Activated CD8-positive, alpha-beta memory T cell treated with anti-CD3 and anti-CD28 coated beads, Interleukin-2, amount 10 ng/mL, durations not matched to agents 7 days and 5 days (primary cell): ENCODE measurements around the gene PARD6G. TPM values are rescaled to one million over a fixed set of nuclear protein-coding genes. Genes with fewer than 3 reads are reported as not detected.

Experiments used
- ATAC-seq: fragments of 150-1000 bp; cut with Tn5 transposase; one replicate; pipeline ENCODE4 v1.10.0; 2021; ENCODE audit warnings: moderate library complexity
- CTCF ChIA-PET: fragments of 350-600 bp; sonication (Branson Sonifier 250); formaldehyde crosslinking; loops from one replicate; lab custom pipeline; 2021; ENCODE audit warnings: antibody characterized with exemption; lab: Charles Lee
- DNase-seq: peaks from one replicate; pipeline ENCODE4 v3.0.0-alpha.2; 2020
- H3K27ac Mint-ChIP-seq: one replicate; pipeline ENCODE4 v1.8.0; 2021; ENCODE audit warnings: mild to moderate bottlenecking, mixed read lengths
- H3K27me3 Mint-ChIP-seq: one replicate; pipeline ENCODE4 v1.8.0; 2021; ENCODE audit warnings: mixed read lengths
- H3K36me3 Mint-ChIP-seq: one replicate; pipeline ENCODE4 v1.8.0; 2021; ENCODE audit warnings: mild to moderate bottlenecking, mixed read lengths
- H3K4me1 Mint-ChIP-seq: one replicate; pipeline ENCODE4 v1.8.0; 2021; ENCODE audit warnings: mixed read lengths
- H3K4me3 Mint-ChIP-seq: one replicate; pipeline ENCODE4 v1.8.0; 2021; ENCODE audit warnings: mild to moderate bottlenecking, moderate library complexity, mixed read lengths
- H3K9me3 Mint-ChIP-seq: one replicate; pipeline ENCODE4 v1.8.0; 2022; ENCODE audit warnings: low read depth, mixed read lengths
- total RNA-seq, 2 experiments: library from RNA; stranded (reverse); gene quantifications; one replicate each; pipeline ENCODE4 v1.2.3, GENCODE V29; 2021

PARD6G gene
- total RNA-seq, 2 experiments from 2014 or later: 0.41 to 0.98 TPM

- no peak for DNase-seq
- Mint-ChIP-seq H3K4me1 (peaks cover 9% of the 10 kb centered on the region), H3K4me3 (no peak overlapping the region), H3K27ac (no peak overlapping the region), H3K36me3 (no peaks in the 10 kb centered on the region), H3K27me3 (peaks cover 48% of the 10 kb centered on the region), H3K9me3 (peaks cover 4% of the 10 kb centered on the region)
- ATAC-seq: no peak
- CTCF ChIA-PET: no interaction called here
Observed at GRCh38 chr18:80187956-80188642, 59.2 kb downstream of the PARD6G start.

GRCh38 chr18:80185545-80185944 is 61.8 kb downstream of the PARD6G start:
- Mint-ChIP-seq H3K27me3 (peaks cover 41% of the 10 kb centered on the region), H3K27ac (no peak overlapping the region), H3K9me3 (peaks cover 4% of the 10 kb centered on the region), H3K4me3 (no peak overlapping the region), H3K4me1 (no peaks in the 10 kb centered on the region), H3K36me3 (no peaks in the 10 kb centered on the region)
- DNase-seq: no peak
- ATAC-seq: no peak
- CTCF ChIA-PET: interaction anchor here (1.1 kb wide), 2 partner anchors 11 to 26 kb away, joined by 3 to 5 read pairs; no protein-coding TSS in a partner anchor

DNA sequence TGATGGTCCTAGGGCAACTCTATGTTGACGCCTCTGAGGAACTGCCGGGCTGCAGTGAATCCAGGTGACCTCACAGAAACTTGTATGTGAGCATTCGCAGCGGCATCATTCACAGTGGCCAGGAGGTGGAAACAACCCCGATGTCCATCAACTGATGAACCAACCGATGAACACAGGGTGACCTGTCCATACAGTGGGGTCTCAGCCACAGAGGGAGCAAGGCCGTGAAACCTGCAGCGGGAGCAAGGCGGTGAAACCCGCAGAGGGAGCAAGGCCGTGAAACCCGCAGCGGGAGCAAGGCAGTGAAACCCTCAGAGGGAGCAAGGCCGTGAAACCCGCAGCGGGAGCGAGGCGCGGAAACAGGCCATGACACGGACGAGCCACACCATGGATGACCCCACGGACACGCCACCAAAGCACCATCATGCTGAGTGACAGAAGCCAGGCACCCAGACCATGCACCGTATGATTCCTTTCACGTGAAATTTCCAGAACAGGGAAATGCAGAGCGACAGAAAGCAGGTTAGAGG is 63.0 kb downstream of the PARD6G start:
- Mint-ChIP-seq H3K36me3 (no peaks in the 10 kb centered on the region), H3K4me3 (no peak overlapping the region), H3K27me3 (peaks cover 29% of the 10 kb centered on the region), H3K27ac (no peak overlapping the region), H3K4me1 (peaks cover 4% of the 10 kb centered on the region), H3K9me3 (peaks cover 4% of the 10 kb centered on the region)
- no peak for DNase-seq
- no peak for ATAC-seq
- CTCF ChIA-PET: interaction anchor here (1.1 to 2.2 kb wide), 2 partner anchors 9 to 11 kb away, joined by 5 to 9 read pairs; no protein-coding TSS in a partner anchor

- Mint-ChIP-seq H3K4me1 (peaks cover 9% of the 10 kb centered on the region), H3K36me3 (no peaks in the 10 kb centered on the region), H3K27me3 (peaks cover 27% of the 10 kb centered on the region), H3K9me3 (peaks cover 4% of the 10 kb centered on the region), H3K27ac (no peak overlapping the region), H3K4me3 (no peak overlapping the region)
- DNase-seq: no peak
- CTCF ChIA-PET: interaction anchor here (1.3 to 2.2 kb wide), 2 partner anchors 10 to 14 kb away, joined by 3 to 9 read pairs; no protein-coding TSS in a partner anchor
- no peak for ATAC-seq
Observed at GRCh38 chr18:80183273-80184050, 63.9 kb downstream of the PARD6G start.

- DNase-seq (no peak), ATAC-seq (no peak)
- Mint-ChIP-seq H3K4me1 (peaks cover 10% of the 10 kb centered on the region), H3K27me3 (peaks cover 21% of the 10 kb centered on the region), H3K4me3 (no peak overlapping the region), H3K27ac (no peak overlapping the region), H3K9me3 (peaks cover 4% of the 10 kb centered on the region), H3K36me3 (no peaks in the 10 kb centered on the region)
- CTCF ChIA-PET: interaction anchor here (1.3 to 2.2 kb wide), 2 partner anchors 9 to 14 kb away, joined by 3 to 9 read pairs; no protein-coding TSS in a partner anchor
Observed at GRCh38 chr18:80182855-80183254, 64.5 kb downstream of the PARD6G start.

- CTCF ChIA-PET: interaction anchor here (1.3 to 2.2 kb wide), 3 partner anchors 8 to 15 kb away, joined by 3 to 9 read pairs (median 5); no protein-coding TSS in a partner anchor
- ATAC-seq (no peak), DNase-seq (no peak)
- Mint-ChIP-seq H3K4me3 (no peak overlapping the region), H3K4me1 (peaks cover 13% of the 10 kb centered on the region), H3K27me3 (peaks cover 29% of the 10 kb centered on the region), H3K27ac (no peak overlapping the region), H3K9me3 (peaks cover 4% of the 10 kb centered on the region), H3K36me3 (no peaks in the 10 kb centered on the region)
Observed at GRCh38 chr18:80181642-80182461, 65.5 kb downstream of the PARD6G start.

DNA sequence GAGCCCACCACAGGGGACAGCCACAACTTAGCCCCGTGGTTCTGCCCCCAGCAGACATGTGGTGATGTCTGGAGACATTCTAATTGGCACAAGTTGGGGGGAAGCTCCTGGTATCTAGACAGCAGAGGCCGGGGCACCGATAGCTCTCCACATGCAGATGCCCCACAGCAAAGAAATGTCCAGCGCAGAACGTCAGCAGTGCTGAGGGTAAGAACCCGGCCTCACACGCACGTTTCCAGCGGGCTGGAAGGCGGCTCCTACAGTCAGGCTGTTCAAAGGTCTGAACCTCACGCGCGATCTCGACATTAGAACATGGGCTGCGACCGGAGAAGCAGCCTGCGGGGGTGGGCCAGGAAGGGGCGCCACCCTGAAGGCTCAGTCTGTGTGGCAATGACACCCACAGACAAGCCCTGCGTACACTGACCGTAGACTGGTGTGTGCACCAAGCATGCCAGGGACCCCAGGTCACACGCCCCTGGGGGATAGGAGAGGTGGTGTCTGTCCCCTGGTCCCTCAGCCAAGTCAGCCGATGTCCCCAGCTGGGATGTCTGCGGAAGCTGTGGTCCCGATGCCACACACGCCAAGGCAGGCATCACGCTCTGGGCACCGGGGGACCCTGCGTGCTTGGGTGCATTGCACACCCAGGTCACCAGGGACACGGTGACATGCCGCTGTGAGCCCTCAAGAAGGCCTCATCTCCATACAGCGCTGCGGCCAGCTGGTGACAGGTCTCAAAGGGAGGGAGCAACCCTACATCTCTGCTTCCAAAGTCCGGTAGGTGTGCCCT is 66.3 kb downstream of the PARD6G start:
- Mint-ChIP-seq H3K27ac (no peak overlapping the region), H3K4me1 (peaks cover 19% of the 10 kb centered on the region)
- CTCF ChIA-PET: interaction anchor here (0.9 to 1.9 kb wide), 3 partner anchors 10 to 15 kb away, joined by 3 to 6 read pairs (median 5); no protein-coding TSS in a partner anchor

DNA sequence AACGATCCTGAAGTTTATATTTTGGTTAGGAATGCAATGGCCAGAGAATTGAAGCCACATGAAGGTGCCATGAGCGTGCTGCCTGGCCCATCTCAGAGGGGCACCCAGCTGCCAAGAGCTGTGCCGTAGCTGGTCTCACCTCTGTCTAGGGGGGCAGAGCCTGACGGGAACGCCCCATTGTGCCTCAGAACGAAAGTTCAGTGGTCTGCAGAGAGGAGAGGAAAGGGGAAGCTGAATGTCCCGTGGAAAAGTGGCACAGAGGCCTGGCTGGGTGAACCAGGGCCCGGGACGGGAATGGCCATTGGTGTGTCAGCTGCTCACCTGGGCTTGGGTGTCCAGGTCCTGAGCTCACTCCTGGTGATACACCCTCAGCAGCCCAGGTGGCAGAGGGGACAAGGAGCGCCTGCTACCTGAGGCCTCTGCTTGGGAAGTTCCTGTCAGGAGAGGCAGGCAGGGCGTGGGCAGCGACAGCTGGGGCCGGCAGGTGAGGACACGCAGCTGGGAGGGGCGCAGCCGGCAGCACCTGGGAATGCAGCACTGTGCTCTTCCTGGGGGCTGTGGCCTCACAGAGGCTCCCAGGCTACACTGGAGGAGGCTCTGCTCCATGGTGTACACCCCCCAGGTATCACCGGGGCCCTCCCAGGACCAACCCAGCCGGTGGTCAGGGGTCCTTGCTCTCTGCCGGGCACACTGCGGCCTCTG is 67.3 kb downstream of the PARD6G start:
- Mint-ChIP-seq H3K27me3 (peaks cover 46% of the 10 kb centered on the region), H3K9me3 (no peaks in the 10 kb centered on the region), H3K4me1 (peaks cover 29% of the 10 kb centered on the region), H3K4me3 (no peak overlapping the region), H3K27ac (no peak overlapping the region), H3K36me3 (peaks cover 1% of the 10 kb centered on the region)
- CTCF ChIA-PET: interaction anchor here (1.9 kb wide), 1 partner anchor 10 kb away, joined by 6 read pairs; no protein-coding TSS in a partner anchor
- no peak for ATAC-seq
- no peak for DNase-seq

More for the DNA sequence above, 66.3 kb downstream of the PARD6G start:
- Mint-ChIP-seq H3K36me3 (no peaks in the 10 kb centered on the region), H3K27me3 (peaks cover 37% of the 10 kb centered on the region), H3K9me3 (peaks cover under 1% of the 10 kb centered on the region), H3K4me3 (no peak overlapping the region)
- ATAC-seq (no peak), DNase-seq (no peak)

DNA sequence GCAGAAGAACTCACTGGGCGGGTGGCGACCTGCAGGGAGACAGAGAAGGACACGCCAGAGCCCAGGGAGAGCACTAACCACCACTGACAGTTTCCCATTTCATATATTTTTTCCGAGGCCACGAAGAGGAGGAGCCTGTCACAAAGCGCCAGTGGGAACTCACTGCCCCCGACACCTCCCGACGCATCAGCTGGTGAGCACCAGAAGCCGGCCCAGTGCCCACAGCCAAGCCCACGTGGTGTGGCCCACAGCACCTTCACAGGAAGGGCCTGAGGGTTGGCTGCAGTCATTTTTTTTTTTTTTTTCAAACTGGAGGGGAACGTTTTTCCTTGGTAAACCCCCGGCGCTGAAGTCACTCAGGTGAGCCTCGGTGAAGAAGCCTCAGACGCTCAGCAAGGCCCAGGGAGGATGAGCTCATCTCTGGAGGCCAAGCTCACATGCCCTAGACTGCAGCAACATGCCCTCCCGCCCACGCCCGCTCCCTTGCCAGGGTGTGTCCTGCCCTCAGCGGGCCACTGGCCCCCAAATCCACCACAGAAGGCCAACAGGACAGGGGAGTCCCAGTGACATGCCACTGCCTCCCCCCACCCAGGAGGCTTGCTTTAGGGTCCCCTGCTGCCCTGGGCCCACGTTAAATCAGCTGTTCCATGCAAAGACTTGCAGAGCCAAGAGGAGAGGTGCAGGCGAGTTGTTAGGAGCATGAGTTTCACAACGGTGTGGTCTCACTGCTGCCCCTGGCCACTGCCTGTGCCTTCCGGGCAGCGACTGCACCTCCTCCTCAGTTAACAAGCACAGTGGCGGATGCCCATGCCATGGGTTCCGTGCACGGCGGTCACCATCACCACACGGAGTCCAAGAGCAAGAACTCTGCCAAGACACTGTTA is 68.1 kb downstream of the PARD6G start:
- H3K4me3 Mint-ChIP-seq: no peak overlapping the region
- CTCF ChIA-PET: interaction anchor here (1.2 to 1.9 kb wide), 2 partner anchors 9 to 23 kb away, joined by 6 read pairs; no protein-coding TSS in a partner anchor
- DNase-seq: no peak
- no peak overlapping the region for H3K27ac Mint-ChIP-seq
- peaks cover 34% of the 10 kb centered on the region for H3K4me1 Mint-ChIP-seq
- H3K36me3 Mint-ChIP-seq: peaks cover 1% of the 10 kb centered on the region
- no peaks in the 10 kb centered on the region for H3K9me3 Mint-ChIP-seq
- no peak for ATAC-seq
- peaks cover 49% of the 10 kb centered on the region for H3K27me3 Mint-ChIP-seq

DNA sequence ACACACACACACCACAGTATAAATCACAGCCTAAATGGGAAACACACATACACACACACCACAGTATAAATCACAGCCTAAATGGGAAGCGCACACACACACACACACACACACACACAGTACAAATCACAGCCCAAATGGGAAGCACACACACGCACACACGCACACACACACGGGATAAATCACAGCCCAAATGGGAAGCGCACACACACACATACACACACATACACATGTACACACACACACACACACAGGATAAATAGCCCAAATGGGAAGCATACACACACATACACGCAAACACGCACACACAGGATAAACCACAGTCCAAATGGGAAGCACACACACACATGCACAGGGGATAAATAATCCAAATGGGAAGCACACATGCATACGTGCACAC is 70.2 kb downstream of the PARD6G start:
- H3K36me3 Mint-ChIP-seq: peaks cover 1% of the 10 kb centered on the region
- CTCF ChIA-PET: no interaction called here
- H3K9me3 Mint-ChIP-seq: no peaks in the 10 kb centered on the region
- ATAC-seq: no peak
- peaks cover 45% of the 10 kb centered on the region for H3K4me1 Mint-ChIP-seq
- DNase-seq: no peak
- no peak overlapping the region for H3K4me3 Mint-ChIP-seq
- peaks cover 56% of the 10 kb centered on the region for H3K27me3 Mint-ChIP-seq
- no peak overlapping the region for H3K27ac Mint-ChIP-seq
